Heart left ventricle (tissue), 16 donors: ENCODE data around the gene CHN2. TPM values are rescaled to one million over a fixed set of nuclear protein-coding genes. Genes with fewer than 3 reads are reported as not detected.

ENCODE experiments used
- ATAC-seq, 4 donors: fragments of 200-7000 bp; cut with Tn5 transposase; one replicate each; pipeline ENCODE4 v1.9.1; 2020 to 2022; ENCODE audit warnings: moderate library complexity in 4 of 4, mild to moderate bottlenecking in 3 of 4, moderate number of reproducible peaks in 1 of 4
- DNase-seq, 5 donors: peaks; one replicate each; pipeline ENCODE4 v3.0.0-alpha.2; 2020
- H3K27ac ChIP-seq, 12 donors: fragments of 200-600 bp; sonication (generic) in 4 of 12; one replicate each; pipeline versions ENCODE4 v1.5.0 to v1.8.0; 2016 to 2022; ENCODE audit warnings: mild to moderate bottlenecking in 2 of 12
- H3K27me3 ChIP-seq, 9 donors: fragments of 200-600 bp; sonication (generic) in 2 of 9; one replicate each; pipeline versions ENCODE4 v1.5.1 to v1.8.0; 2016 to 2022; ENCODE audit warnings: mild to moderate bottlenecking in 3 of 9
- H3K36me3 ChIP-seq, 9 donors: fragments of 200-600 bp; sonication (generic) in 2 of 9; one replicate each; pipeline versions ENCODE4 v1.5.0 to v1.8.0; 2018 to 2022; ENCODE audit warnings: mild to moderate bottlenecking in 2 of 9
- H3K4me1 ChIP-seq, 12 donors: fragments of 200-600 bp; sonication (generic) in 4 of 12; one replicate each; pipeline versions ENCODE4 v1.5.0 to v1.8.0; 2016 to 2022; ENCODE audit warnings: mild to moderate bottlenecking in 3 of 12
- H3K4me3 ChIP-seq, 12 donors: fragments of 200-600 bp; sonication (generic) in 4 of 12; one replicate each; pipeline versions ENCODE4 v1.5.0 to v1.8.0; 2017 to 2022; ENCODE audit warnings: mild to moderate bottlenecking in 9 of 12, moderate library complexity in 4 of 12
- H3K9me3 ChIP-seq, 12 donors: fragments of 200-600 bp; sonication (generic) in 4 of 12; one replicate each; pipeline versions ENCODE4 v1.5.0 to v1.8.0; 2016 to 2022; ENCODE audit warnings: mild to moderate bottlenecking in 1 of 12
- POLR2A ChIP-seq, 2 donors: fragments of 450-650 bp; IDR thresholded peaks; one replicate each; pipeline ENCODE4 v1.6.1; 2017; ENCODE audit warnings: antibody characterized with exemption in 2 of 2, mild to moderate bottlenecking in 2 of 2, moderate library complexity in 2 of 2
- WGBS, 4 donors: extraction: QIAGEN DNeasy Blood & Tissue Kit in 2 of 4; methylation state at CpG; one replicate each; pipeline versions ENCODE4 v1.1.5 to v1.1.7; 2013 to 2018; 5-methylcytosine and 5-hydroxymethylcytosine counted together
- intact Hi-C, 10 donors: fragments of 100-400 bp; cut with DNase I; formaldehyde crosslinking; loops; one replicate each; pipeline versions ENCODE4 v1.11.1 to v1.14.2; 2022
- polyA plus RNA-seq, 2 donors: library from polyadenylated mRNA; stranded (reverse); fragments of 200-250 nt; gene quantifications; one replicate each; pipeline ENCODE4 v1.2.3, GENCODE V29; 2013
- total RNA-seq, 9 donors: library from RNA; depleted of rRNA in 2 of 9; stranded (reverse); fragments of >200 nt in 2 of 9; fragmentation: NEBNext Ultra II Directional in 3 of 9; extraction: Animal tissue kit (Norgen Biotek cat#: 25700) in 3 of 9; gene quantifications; one replicate each; pipeline versions ENCODE4 v1.1.0 to v1.2.4, GENCODE V29; 2016 to 2023
- TF ChIP-seq, protein P1 (sequence below), 12 donors: fragments of 200-600 bp; sonication (generic) in 4 of 12; IDR thresholded peaks; one replicate each; pipeline versions ENCODE4 v1.5.0 to v1.8.0; 2018 to 2022; ENCODE audit warnings: antibody characterized with exemption in 12 of 12, mild to moderate bottlenecking in 5 of 12
- donor health status: ischemic (EF 13 %, LVEDD 7.1; RV severe dilation, severe dysfunction).
- donor health status: healthy with polysubstance abuse.
- donor health status: DM: no; HTN: yes; CAD: no.
- donor health status: DM: no; HTN: no; CAD: no.
- donor health status: ischemic (EF 25% LVEDD 6.9; RV normal size, moderate dysfunction).
- donor health status: ischemic (EF 25% LVEDD 5.7; RV mildly dilated, moderate dysfunction).
- donor health status: healthy.
- donor health status: DM: yes; HTN: yes; CAD: no.
- donor health status: ischemic (EF 35%, LVEDD 5.7; RV mildly dilated, moderate dysfunction).
- donor health status: nonischemic (EF 11% LVEDD 7.7; RV severe dilation, severe dysfunction).
- donor health status: DM: yes; HTN: yes; CAD: no.
- donor health status: PGD.
- donor health status: ischemic (EF 29% LVEDD 5.4; RV normal size, mild dysfunction).
- donor health status: nonischemic (EF 23%, LVEDD 6.1; RV moderate dilation, normal function).

The CHN2 gene
- total and polyA plus RNA-seq, 11 donors, result 11.2 to 54.4 (median 33.6) TPM

DNA sequence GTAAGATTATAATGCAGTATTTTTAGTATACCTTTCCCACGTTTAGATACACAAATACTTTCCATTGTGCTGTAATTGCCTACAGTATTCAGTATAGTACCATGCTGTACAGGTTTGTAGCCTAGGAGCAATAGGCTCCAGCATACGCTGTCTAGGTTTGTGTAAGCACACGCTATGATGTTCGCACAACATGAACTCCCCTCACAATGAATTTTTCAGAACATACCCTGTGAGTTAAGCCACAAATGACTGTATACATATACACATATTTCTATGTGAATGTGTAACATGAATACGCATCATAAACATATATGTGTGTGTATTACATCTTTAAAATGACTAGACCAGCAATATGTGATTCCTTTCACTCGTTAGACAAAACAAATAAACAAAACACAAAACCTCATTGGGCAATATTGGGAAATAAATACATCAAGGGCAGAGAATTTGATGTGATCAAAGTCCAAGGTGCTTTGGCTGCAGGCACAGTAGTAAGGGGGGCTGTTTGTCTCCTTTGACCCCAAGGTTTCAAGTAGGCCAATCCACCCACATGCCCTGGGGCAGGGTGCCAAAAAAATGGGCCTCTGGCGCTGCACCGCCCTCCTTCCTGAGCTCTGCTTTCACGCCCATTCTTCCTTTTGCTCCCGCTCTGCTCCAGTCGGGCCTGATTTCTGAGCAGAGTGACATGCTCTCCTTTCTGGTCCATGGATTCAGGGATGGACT is 33.9 kb downstream of the CHN2 start:
- no peak overlapping the region for H3K27ac ChIP-seq
- no peak for ATAC-seq
- H3K9me3 ChIP-seq, result no peaks in the 10 kb centered on the region
- intact Hi-C loops, result no loop called here
- no peak for DNase-seq
- H3K4me1 ChIP-seq, result peaks cover 0 to 20% (median 0%) of the 10 kb centered on the region in 12 donors
- 82 to 91% (median 89%) methylated on average over 11 of the region's 11 CpGs for WGBS, 4 donors
- H3K4me3 ChIP-seq, result no peak overlapping the region
- TF ChIP-seq, protein P1, sequence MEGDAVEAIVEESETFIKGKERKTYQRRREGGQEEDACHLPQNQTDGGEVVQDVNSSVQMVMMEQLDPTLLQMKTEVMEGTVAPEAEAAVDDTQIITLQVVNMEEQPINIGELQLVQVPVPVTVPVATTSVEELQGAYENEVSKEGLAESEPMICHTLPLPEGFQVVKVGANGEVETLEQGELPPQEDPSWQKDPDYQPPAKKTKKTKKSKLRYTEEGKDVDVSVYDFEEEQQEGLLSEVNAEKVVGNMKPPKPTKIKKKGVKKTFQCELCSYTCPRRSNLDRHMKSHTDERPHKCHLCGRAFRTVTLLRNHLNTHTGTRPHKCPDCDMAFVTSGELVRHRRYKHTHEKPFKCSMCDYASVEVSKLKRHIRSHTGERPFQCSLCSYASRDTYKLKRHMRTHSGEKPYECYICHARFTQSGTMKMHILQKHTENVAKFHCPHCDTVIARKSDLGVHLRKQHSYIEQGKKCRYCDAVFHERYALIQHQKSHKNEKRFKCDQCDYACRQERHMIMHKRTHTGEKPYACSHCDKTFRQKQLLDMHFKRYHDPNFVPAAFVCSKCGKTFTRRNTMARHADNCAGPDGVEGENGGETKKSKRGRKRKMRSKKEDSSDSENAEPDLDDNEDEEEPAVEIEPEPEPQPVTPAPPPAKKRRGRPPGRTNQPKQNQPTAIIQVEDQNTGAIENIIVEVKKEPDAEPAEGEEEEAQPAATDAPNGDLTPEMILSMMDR (IDR thresholded peaks at IDR 0.05), result no peak
- TF ChIP-seq POLR2A (IDR thresholded peaks at IDR 0.05), result no peak
- no peaks in the 10 kb centered on the region for H3K36me3 ChIP-seq
- H3K27me3 ChIP-seq, result no peaks in the 10 kb centered on the region

DNA sequence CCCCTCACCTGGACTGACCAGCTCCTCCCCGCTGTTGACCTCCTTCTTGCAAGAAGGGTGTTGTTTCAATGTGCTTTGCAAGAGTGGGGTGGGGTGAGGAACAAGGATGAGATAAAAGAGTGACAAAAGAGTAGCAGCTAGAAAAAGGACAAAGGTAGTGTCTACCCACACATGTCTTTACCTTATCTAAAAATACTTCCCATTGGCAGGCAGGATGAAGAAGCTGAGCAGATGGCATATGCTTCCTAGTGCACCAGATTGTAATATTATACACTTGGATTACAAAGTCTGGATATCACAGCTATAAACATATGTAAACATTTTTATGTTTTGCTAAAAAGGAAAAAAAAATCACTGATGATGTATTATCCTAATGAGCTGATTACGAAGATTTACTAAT is 34.5 kb downstream of the CHN2 start:
- WGBS, 4 donors, result 94 to 99% (median 97%) methylated on average over 2 of the region's 2 CpGs
- no peak overlapping the region for H3K27ac ChIP-seq
- H3K9me3 ChIP-seq, result no peaks in the 10 kb centered on the region
- H3K4me1 ChIP-seq, result peaks cover 0 to 15% (median 0%) of the 10 kb centered on the region in 12 donors
- H3K4me3 ChIP-seq, result no peak overlapping the region
- ATAC-seq (no peak), DNase-seq (no peak)
- H3K27me3 ChIP-seq, result no peaks in the 10 kb centered on the region
- H3K36me3 ChIP-seq, result no peaks in the 10 kb centered on the region
- intact Hi-C loops, result no loop called here
- no peak for TF ChIP-seq POLR2A (IDR thresholded peaks at IDR 0.05)

DNA sequence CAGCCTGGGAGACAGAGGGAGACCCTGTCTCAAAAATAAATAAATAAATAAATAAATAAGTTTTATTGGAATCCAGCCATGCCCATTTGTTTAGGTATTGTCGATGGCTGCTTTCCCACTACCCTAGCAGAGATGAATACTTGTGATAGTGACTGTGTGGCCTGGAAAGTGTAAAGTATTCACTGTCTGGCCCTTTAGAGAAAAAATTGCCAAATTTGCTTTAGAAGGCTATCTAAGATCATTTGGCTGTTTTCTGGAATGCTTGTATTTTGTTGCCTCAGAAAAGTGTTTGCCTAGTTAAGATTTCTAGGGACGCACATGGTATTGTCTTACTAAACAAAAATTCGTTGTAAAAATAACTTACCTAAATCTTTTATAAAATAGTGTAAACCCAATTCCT is 35.4 kb downstream of the CHN2 start:
- Histone ChIP-seq H3K36me3 (no peaks in the 10 kb centered on the region), H3K4me3 (no peak overlapping the region), H3K9me3 (no peaks in the 10 kb centered on the region), H3K27ac (no peak overlapping the region), H3K4me1 (peaks cover 0 to 14% (median 0%) of the 10 kb centered on the region in 12 donors), H3K27me3 (no peaks in the 10 kb centered on the region)
- ATAC-seq (no peak), DNase-seq (no peak)
- TF ChIP-seq, protein P1 (IDR thresholded peaks at IDR 0.05), result no peak
- TF ChIP-seq POLR2A (IDR thresholded peaks at IDR 0.05), result no peak
- 81 to 92% (median 86%) methylated on average over 3 of the region's 3 CpGs for WGBS, 4 donors
- intact Hi-C loops, result no loop called here

DNA sequence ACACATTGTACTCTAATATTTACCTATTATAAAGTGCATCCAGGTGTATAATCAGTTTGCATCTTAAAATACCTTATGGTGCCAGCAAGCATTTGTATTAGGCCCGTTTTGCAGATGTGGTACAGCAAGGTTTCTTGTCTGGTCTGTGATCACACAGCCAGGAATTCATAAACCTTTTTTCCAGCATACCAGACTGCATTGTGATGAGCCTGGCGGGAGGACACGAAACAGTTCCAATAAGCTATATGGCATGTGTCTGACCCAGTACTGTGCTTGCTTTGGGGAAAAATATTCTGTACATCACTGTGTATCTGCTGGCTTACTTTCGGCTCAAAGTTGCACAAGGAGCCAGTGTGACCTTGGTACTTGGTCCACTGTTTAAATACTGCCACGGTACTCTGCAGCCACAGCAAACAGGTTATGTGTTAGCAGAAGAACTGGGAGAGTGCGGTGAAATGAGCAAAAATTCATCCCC is 36.3 kb downstream of the CHN2 start:
- DNase-seq (no peak), ATAC-seq (no peak)
- Histone ChIP-seq H3K36me3 (no peaks in the 10 kb centered on the region), H3K27me3 (no peaks in the 10 kb centered on the region), H3K4me3 (no peak overlapping the region), H3K4me1 (peaks cover 0 to 14% (median 0%) of the 10 kb centered on the region in 12 donors), H3K9me3 (no peaks in the 10 kb centered on the region), H3K27ac (no peak overlapping the region)
- intact Hi-C loops, result no loop called here
- WGBS, 4 donors, result 84 to 96% (median 94%) methylated on average over 6 of the region's 6 CpGs
- no peak for TF ChIP-seq POLR2A (IDR thresholded peaks at IDR 0.05)
- TF ChIP-seq, protein P1 (IDR thresholded peaks at IDR 0.05), result no peak
